Epithelial cell of esophagus (primary cell): ENCODE measurements around the gene LSS.

Experiments used
- DNase-seq: peaks from one replicate; pipeline ENCODE4 v3.0.0; 2010; ENCODE audit warnings: low read depth
- H3K4me3 ChIP-seq: 2 replicates; pipeline ENCODE4 v1.5.1; 2011; ENCODE audit warnings: mild to moderate bottlenecking, low read length, control low read depth
- TF ChIP-seq, protein P1 (sequence below): IDR thresholded peaks from 2 replicates; pipeline ENCODE4 v1.5.1; 2011; ENCODE audit warnings: low read depth, mild to moderate bottlenecking, low read length, control low read depth, inconsistent platforms; ENCODE audit not compliant: insufficient read depth; ENCODE audit errors: missing control alignments

Gene LSS

DNA sequence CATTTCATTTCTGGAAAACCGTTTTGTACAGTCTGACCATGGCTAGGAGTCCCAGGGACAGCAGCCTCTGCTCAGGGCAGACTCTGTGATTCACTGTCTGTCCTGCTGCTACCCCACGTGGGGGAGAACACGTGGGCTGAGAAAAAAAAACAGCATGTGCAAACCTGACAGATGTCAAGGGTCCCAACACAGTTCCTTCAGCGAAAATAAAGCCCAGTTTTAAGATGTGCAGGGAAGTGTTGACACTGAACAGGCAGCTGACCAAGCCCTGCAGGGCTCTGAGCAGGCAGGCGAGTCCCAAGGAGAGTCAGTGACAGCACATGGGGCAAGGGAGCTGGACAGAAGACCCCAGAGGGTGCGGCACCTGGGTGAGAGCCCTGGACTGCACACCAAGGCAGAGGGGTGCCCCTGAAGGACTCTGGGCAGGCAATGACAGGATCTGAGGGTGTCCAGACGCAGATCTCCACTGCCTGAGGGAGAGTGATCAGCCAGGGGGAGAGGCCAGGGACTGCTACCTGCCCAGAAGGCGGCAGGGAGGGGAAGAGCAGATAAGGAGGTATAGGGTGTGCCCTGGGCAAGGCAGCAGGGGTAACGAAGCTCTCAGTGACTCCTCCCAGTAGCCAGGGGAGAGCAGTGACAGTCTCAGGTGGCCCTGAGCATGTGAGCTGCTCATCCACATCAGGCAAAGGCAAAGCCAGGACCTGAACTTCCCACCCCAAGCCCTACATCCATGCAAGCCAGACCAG is 39.2 kb downstream of the LSS start:
- TF ChIP-seq, protein P1, sequence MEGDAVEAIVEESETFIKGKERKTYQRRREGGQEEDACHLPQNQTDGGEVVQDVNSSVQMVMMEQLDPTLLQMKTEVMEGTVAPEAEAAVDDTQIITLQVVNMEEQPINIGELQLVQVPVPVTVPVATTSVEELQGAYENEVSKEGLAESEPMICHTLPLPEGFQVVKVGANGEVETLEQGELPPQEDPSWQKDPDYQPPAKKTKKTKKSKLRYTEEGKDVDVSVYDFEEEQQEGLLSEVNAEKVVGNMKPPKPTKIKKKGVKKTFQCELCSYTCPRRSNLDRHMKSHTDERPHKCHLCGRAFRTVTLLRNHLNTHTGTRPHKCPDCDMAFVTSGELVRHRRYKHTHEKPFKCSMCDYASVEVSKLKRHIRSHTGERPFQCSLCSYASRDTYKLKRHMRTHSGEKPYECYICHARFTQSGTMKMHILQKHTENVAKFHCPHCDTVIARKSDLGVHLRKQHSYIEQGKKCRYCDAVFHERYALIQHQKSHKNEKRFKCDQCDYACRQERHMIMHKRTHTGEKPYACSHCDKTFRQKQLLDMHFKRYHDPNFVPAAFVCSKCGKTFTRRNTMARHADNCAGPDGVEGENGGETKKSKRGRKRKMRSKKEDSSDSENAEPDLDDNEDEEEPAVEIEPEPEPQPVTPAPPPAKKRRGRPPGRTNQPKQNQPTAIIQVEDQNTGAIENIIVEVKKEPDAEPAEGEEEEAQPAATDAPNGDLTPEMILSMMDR, result no peak
- H3K4me3 ChIP-seq, result no peak overlapping the region
- DNase-seq, result peak; percentile 15

DNA sequence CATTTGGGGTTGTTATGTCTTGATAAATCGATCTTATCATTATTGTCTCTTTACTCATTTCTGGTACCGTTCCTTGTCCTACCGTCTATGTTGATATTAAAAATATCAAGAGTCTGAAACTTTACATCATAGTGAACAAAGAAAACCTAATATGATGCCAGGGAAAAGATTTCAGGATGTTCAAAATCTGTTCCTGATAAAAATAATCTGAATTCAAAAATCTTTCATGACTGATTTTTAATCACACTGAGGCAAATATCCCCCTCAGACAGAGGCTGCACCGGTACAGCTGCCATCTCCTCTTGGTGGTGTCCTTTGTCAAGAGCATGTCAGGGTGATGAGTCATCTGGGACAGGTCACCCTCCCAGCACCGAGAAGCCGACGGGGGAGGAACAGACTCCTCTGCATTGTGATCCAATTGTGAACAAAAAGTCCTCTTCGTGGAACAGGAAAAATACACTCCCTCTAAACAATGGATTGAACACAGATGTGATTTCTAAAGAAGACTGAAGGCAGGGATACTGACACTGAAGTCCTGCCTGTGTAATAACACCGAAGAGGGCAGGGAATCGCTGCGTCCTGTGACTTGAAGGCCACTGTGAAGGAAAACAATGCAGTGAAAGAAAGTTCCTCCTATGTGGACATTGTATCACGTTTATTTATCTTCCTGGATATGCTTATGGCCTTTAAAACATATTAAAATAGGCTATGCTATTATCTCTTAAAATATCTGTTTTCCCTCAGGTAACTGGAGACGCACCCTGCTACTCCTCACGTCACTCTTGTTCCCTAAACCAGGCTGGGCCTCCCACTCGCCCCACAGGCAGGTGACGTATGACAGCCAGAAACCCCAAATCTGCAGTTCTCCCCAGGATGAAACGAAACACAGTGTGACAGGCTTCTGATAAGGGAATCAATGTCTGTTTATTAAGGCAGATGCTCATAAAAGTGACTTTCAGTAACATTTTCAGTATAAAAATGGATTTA is 40.1 kb downstream of the LSS start:
- DNase-seq, result peak; percentile 59
- H3K4me3 ChIP-seq, result no peak overlapping the region

DNA sequence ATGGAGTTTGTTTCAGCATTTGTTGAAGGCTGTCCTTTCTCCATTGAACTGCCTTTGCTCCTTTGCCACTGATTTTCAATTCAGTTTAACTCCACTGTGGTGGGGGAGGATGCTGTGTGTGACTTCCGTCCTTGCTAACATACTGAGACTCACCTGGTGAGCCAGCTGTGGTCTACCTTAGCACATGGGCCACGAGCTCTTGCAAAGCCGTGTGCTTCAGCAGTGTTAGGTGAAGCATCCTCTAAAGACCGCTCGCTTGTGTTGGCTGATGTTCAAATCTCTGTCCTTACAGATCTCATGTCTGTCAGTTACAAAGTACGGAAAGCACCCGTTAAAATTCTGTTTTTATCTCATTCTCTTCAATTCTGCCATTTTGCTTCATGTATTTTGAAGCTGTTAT is 40.8 kb downstream of the LSS start:
- TF ChIP-seq, protein P1, result no peak
- no peak overlapping the region for H3K4me3 ChIP-seq
- DNase-seq, result no peak

More for the DNA sequence above, 40.1 kb downstream of the LSS start:
- TF ChIP-seq, protein P1, result no peak

DNA sequence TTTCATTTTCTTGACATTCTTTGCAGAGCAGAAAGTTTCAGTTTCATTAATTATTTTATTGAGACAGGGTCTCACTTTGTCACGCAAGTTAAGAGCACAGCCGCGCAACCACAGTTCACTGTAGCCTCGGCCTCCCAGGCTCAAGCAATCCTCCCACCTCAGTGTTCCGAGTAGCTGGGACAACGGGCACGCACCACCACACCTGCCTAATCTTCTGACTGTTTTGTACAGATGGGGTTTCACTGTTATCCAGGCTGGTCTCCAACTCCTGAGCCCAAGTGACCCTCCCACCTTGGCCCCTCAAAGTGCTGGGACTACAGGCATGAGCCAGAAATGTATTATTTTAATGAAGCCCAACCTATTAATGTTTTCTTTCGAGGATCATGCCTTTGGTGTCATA is 41.3 kb downstream of the LSS start:
- TF ChIP-seq, protein P1, result no peak
- H3K4me3 ChIP-seq, result no peak overlapping the region
- no peak for DNase-seq

DNA sequence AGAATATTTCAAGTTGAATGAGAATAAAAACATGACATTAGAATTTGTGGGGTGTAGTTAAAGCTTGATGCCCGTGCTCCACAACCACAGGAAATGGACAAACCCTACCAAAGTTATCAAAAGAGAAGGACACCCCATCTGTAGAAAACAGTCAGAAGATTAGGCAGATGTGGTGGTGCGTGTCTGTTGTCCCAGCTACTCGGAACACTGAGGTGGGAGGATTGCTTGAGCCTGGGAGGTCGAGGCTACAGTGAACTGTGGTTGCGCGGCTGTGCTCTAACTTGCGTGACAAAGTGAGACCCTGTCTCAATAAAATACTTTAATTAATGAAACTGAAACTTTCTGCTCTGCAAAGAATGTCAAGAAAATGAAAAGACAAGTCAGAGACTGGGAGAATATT is 42.9 kb downstream of the LSS start:
- TF ChIP-seq, protein P1, result no peak
- no peak overlapping the region for H3K4me3 ChIP-seq
- no peak for DNase-seq

DNA sequence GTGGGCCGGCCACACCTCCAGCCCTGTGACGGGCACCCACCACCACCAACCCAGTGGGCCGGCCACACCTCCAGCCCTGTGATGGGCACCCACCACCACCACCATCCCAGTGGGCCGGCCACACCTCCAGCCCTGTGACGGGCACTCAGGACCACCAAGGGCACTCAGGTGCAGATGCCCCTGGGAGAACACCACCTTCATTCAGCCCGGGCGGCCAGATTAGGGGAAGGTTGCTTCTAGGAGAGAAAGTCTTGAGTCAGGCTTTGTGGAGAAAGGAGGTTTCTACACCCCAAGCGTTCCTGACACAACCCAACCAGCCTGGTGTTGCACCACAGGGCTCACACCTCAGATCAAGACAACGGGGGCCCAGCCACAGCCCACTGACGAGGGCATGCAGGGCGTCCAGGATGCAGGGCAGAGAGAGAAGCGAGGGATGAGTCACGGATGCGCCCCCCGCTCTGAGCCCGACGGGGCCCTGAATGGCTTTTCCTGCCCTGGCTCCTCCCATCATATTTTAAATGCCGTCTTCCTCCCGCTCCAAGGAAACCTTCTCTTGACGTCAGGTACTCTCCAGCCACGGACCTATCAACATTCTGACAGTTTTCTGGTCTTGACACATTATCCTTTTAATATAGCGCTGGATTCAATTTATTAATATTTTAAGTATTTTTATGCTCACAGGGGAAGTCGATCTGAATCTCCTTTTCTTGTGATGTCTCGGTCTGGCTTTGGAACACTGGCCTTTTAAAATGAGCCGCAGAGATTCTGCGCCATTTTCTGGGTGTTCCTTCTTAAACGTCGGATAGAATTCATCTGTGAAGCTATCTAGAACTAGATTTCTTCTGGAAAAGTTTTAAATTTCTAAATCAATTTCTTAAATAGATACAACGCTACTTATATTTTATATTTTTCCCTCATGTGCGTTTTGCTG is 43.7 kb downstream of the LSS start:
- peak; percentile 61 for DNase-seq
- H3K4me3 ChIP-seq, result peak overlapping the region; percentile 57
- TF ChIP-seq, protein P1, result no peak
